Germinal center (tissue), 1 donor: ENCODE data around the gene R3HDM1.
"Not testable (repeated sequence)": the region's sequence is repeated elsewhere in the genome, so short reads cannot be mapped to it uniquely, and the experiment has no call there.

Source experiments
- DNase-seq: peaks from one replicate; pipeline ENCODE4 v3.0.0; 2012; ENCODE audit warnings: mixed read lengths, low spot score

R3HDM1 gene

GRCh38 chr2:135531231-135532197 is at the start of gene R3HDM1:
Gene R3HDM1, plus strand, starts transcription at chr2:135531484. Its CDS starts 73,362 bp downstream, at chr2:135604846.
- peak; percentile 98 for DNase-seq

- no peak for DNase-seq
Observed at GRCh38 chr2:135485441-135485840, 45.8 kb upstream of the R3HDM1 start.

- DNase-seq: no peak
Observed at GRCh38 chr2:135490376-135490775, 40.9 kb upstream of the R3HDM1 start.

GRCh38 chr2:135494503-135494902 is 36.8 kb upstream of the R3HDM1 start:
- DNase-seq: no peak

- no peak for DNase-seq
Observed at GRCh38 chr2:135494917-135495316, 36.4 kb upstream of the R3HDM1 start.

GRCh38 chr2:135498588-135498987 is 32.7 kb upstream of the R3HDM1 start:
- DNase-seq: not testable (repeated sequence)

- DNase-seq: no peak
Observed at GRCh38 chr2:135504811-135505210, 26.5 kb upstream of the R3HDM1 start.

- DNase-seq: no peak
Observed at GRCh38 chr2:135510577-135510976, 20.7 kb upstream of the R3HDM1 start.

GRCh38 chr2:135512099-135512498 is 19.2 kb upstream of the R3HDM1 start:
- DNase-seq: no peak

GRCh38 chr2:135525786-135526185 is 5.5 kb upstream of the R3HDM1 start:
- no peak for DNase-seq

- no peak for DNase-seq
Observed at GRCh38 chr2:135528006-135528405, 3.3 kb upstream of the R3HDM1 start.

- peak; percentile 91 for DNase-seq
Observed at GRCh38 chr2:135530313-135531230, 712 bp upstream of the R3HDM1 start, which contains the start of gene ZRANB3. Gene ZRANB3, minus strand, starts transcription at chr2:135531218.

- no peak for DNase-seq
Observed at GRCh38 chr2:135532581-135532980, 1.3 kb downstream of the R3HDM1 start.

GRCh38 chr2:135533545-135533944 is 2.3 kb downstream of the R3HDM1 start:
- not testable (repeated sequence) for DNase-seq

GRCh38 chr2:135546436-135546835 is 15.2 kb downstream of the R3HDM1 start:
- DNase-seq: no peak

- DNase-seq: no peak
Observed at GRCh38 chr2:135547311-135547710, 16.0 kb downstream of the R3HDM1 start.

- no peak for DNase-seq
Observed at GRCh38 chr2:135551356-135551755, 20.1 kb downstream of the R3HDM1 start.

- DNase-seq: no peak
Observed at GRCh38 chr2:135552887-135553286, 21.6 kb downstream of the R3HDM1 start.

- no peak for DNase-seq
Observed at GRCh38 chr2:135555311-135555710, 24.0 kb downstream of the R3HDM1 start.

- no peak for DNase-seq
Observed at GRCh38 chr2:135557530-135557929, 26.2 kb downstream of the R3HDM1 start.

GRCh38 chr2:135561925-135562324 is 30.6 kb downstream of the R3HDM1 start:
- DNase-seq: no peak

- DNase-seq: no peak
Observed at GRCh38 chr2:135563793-135564192, 32.5 kb downstream of the R3HDM1 start.
